Adrenal gland (tissue), 12 donors: ENCODE measurements around the gene AHI1. TPM values are rescaled to one million over a fixed set of nuclear protein-coding genes. Genes with fewer than 3 reads are reported as not detected.
A peak's percentile ranks its signal among the peaks of the same experiment; 100 is the strongest.

Experiments used
- DNase-seq, 7 donors: peaks; one replicate each; pipeline ENCODE4 v3.0.0-alpha.2; 2019 to 2020
- H3K27ac ChIP-seq, 5 donors: fragments of 200-600 bp; sonication (generic) in 4 of 5; 1 replicate in 3 of 5; 2 replicates in 2 of 5; pipeline versions ENCODE4 v1.5.1 to v1.8.0; 2016 to 2020; ENCODE audit warnings: mild to moderate bottlenecking in 1 of 5
- H3K27me3 ChIP-seq: fragments of 200-600 bp; 2 replicates; pipeline ENCODE4 v1.8.0; 2021
- H3K36me3 ChIP-seq, 2 donors: fragments of 200-600 bp; replicated peaks in 1 of 2; 1 replicate in 1 of 2; 2 replicates in 1 of 2; pipeline versions ENCODE4 v1.5.1 to v1.8.0; 2018 to 2022
- H3K4me1 ChIP-seq, 2 donors: fragments of 200-600 bp; replicated peaks in 1 of 2; 1 replicate in 1 of 2; 2 replicates in 1 of 2; pipeline versions ENCODE4 v1.5.1 to v1.8.0; 2018 to 2021
- H3K4me3 ChIP-seq, 4 donors: fragments of 200-600 bp; sonication (generic) in 3 of 4; one replicate each; pipeline ENCODE4 v1.5.1; 2016 to 2018
- H3K9me3 ChIP-seq, 3 donors: fragments of 200-600 bp; sonication (generic) in 1 of 3; replicated peaks in 1 of 3; 1 replicate in 2 of 3; 2 replicates in 1 of 3; pipeline versions ENCODE4 v1.5.1 to v1.8.0; 2016 to 2021
- CTCF ChIP-seq, 6 experiments: fragments of 450-650 bp in 4 of 6; fragments of 200-600 bp in 2 of 6; sonication (generic) in 1 of 6; IDR thresholded peaks; 1 replicate in 5 of 6; 2 replicates in 1 of 6; pipeline versions ENCODE4 v1.5.1 to v1.8.0; 2016 to 2021; ENCODE audit warnings: antibody characterized with exemption in 6 of 6, mild to moderate bottlenecking in 2 of 6, moderate library complexity in 1 of 6
- POLR2A ChIP-seq, 2 donors: fragments of 450-650 bp; IDR thresholded peaks; one replicate each; pipeline ENCODE4 v1.6.1; 2017; ENCODE audit warnings: antibody characterized with exemption in 2 of 2, mild to moderate bottlenecking in 2 of 2, moderate library complexity in 1 of 2
- WGBS, 4 donors: extraction: QIAGEN DNeasy Blood & Tissue Kit in 2 of 4; methylation state at CpG; one replicate each; pipeline versions ENCODE4 v1.1.5 to v1.1.7; 2013 to 2017; 5-methylcytosine and 5-hydroxymethylcytosine counted together
- intact Hi-C, 2 donors: fragments of 100-400 bp; cut with DNase I; formaldehyde crosslinking; loops; one replicate each; pipeline versions ENCODE4 v1.14.1 to v1.15.0; 2022 to 2023
- polyA plus RNA-seq, 3 donors: library from polyadenylated mRNA; stranded (reverse); fragments of 200-250 nt in 2 of 3; fragments of 350-450 nt in 1 of 3; fragmentation: Illumina TruSeq in 1 of 3; extraction: RNeasy Lipid Tissue Mini Kit (QIAGEN cat#74804) in 1 of 3; gene quantifications; one replicate each; pipeline ENCODE4 v1.2.3, GENCODE V29; 2013 to 2014
- total RNA-seq, 9 donors: library from RNA; depleted of rRNA in 4 of 9; stranded (reverse); fragments of >200 nt in 4 of 9; fragments of 120-200 nt in 1 of 9; fragmentation: NEBNext Ultra II Directional in 1 of 9; extraction: Animal tissue kit (Norgen Biotek cat#: 25700) in 1 of 9; gene quantifications; one replicate each; pipeline versions ENCODE4 v1.1.0 to v1.2.4, GENCODE V29; 2013 to 2023
- donor health status: healthy with polysubstance abuse.
- donor health status: Bipolar disorder and iron deficiency.
- donor health status: DM: yes; HTN: yes; CAD: no.
- donor health status: DM: no; HTN: no; CAD: no.
- donor health status: DM: no; HTN: no; CAD: no.
- donor health status: DM: yes; HTN: yes; CAD: no.

Gene AHI1
- total and polyA plus RNA-seq, 12 donors: 9.2 to 68.7 (median 35.4) TPM

- intact Hi-C loops: no loop called here
- WGBS, 4 donors: 84 to 93% (median 89%) methylated on average over 13 of the region's 13 CpGs
- H3K4me1 ChIP-seq: peaks cover 0 to 17% of the 10 kb centered on the region in 2 donors
- H3K27ac ChIP-seq: no peak overlapping the region
- H3K27me3 ChIP-seq: no peaks in the 10 kb centered on the region
- no peak overlapping the region for H3K4me3 ChIP-seq
- no peak for DNase-seq
- no peaks in the 10 kb centered on the region for H3K9me3 ChIP-seq
- TF ChIP-seq CTCF (IDR thresholded peaks at IDR 0.05) (no peak), POLR2A (IDR thresholded peaks at IDR 0.05) (no peak)
- no peaks in the 10 kb centered on the region for H3K36me3 ChIP-seq
These were observed 167.4 kb downstream of the AHI1 start for GRCh38 chr6:135329851-135330803.

- no peaks in the 10 kb centered on the region for H3K36me3 ChIP-seq
- no peaks in the 10 kb centered on the region for H3K9me3 ChIP-seq
- peaks cover 0 to 7% of the 10 kb centered on the region in 2 donors for H3K4me1 ChIP-seq
- H3K27me3 ChIP-seq: no peaks in the 10 kb centered on the region
- no peak overlapping the region for H3K4me3 ChIP-seq
- H3K27ac ChIP-seq: peak overlapping the region in 2 of 5 donors; percentile 63 to 73
- intact Hi-C loops: no loop called here
- peak in 4 of 7 donors; percentile 42 to 63 (median 56) for DNase-seq
- 93 to 100% (median 98%) methylated on average over 1 of the region's 1 CpG for WGBS, 4 donors
- TF ChIP-seq POLR2A (IDR thresholded peaks at IDR 0.05) (no peak), CTCF (IDR thresholded peaks at IDR 0.05) (no peak)
These were observed 169.4 kb downstream of the AHI1 start for GRCh38 chr6:135328136-135328535.

GRCh38 chr6:135325624-135326424, 171.7 kb downstream of the AHI1 start:
- H3K4me3 ChIP-seq: no peak overlapping the region
- intact Hi-C loops: no loop called here
- H3K27ac ChIP-seq: no peak overlapping the region
- peak in 1 of 7 donors; percentile 16 for DNase-seq
- WGBS, 4 donors: 76 to 93% (median 83%) methylated on average over 2 to 4 of the region's 4 CpGs
- H3K4me1 ChIP-seq: peaks cover 6 to 17% of the 10 kb centered on the region in 2 donors
- H3K9me3 ChIP-seq: no peaks in the 10 kb centered on the region
- H3K27me3 ChIP-seq: no peaks in the 10 kb centered on the region
- H3K36me3 ChIP-seq: no peaks in the 10 kb centered on the region
- TF ChIP-seq POLR2A (IDR thresholded peaks at IDR 0.05): no peak
- no peak for TF ChIP-seq CTCF (IDR thresholded peaks at IDR 0.05)

- intact Hi-C loops: no loop called here
- DNase-seq: no peak
- 90 to 92% (median 92%) methylated on average over 4 of the region's 4 CpGs for WGBS, 4 donors
- H3K4me1 ChIP-seq: peaks cover 15 to 30% of the 10 kb centered on the region in 2 donors
- H3K9me3 ChIP-seq: no peaks in the 10 kb centered on the region
- H3K27me3 ChIP-seq: no peaks in the 10 kb centered on the region
- TF ChIP-seq CTCF (IDR thresholded peaks at IDR 0.05) (no peak), POLR2A (IDR thresholded peaks at IDR 0.05) (no peak)
- no peak overlapping the region for H3K4me3 ChIP-seq
- no peak overlapping the region for H3K27ac ChIP-seq
- H3K36me3 ChIP-seq: no peaks in the 10 kb centered on the region
These were observed 173.0 kb downstream of the AHI1 start for GRCh38 chr6:135324531-135324930.
